Stimulated activated CD4-positive, alpha-beta T cell treated with anti-CD3 and anti-CD28 coated beads, Interleukin-2, amount 100 ng/mL, for 4 hours (primary cell): Measurements from ENCODE around the gene DNAL1.
A peak's percentile ranks its signal among the peaks of the same experiment; 100 is the strongest.

ENCODE experiments used
- DNase-seq: peaks from one replicate; pipeline ENCODE4 v3.0.0-alpha.2; 2020; ENCODE audit warnings: low read depth

Gene DNAL1

DNA sequence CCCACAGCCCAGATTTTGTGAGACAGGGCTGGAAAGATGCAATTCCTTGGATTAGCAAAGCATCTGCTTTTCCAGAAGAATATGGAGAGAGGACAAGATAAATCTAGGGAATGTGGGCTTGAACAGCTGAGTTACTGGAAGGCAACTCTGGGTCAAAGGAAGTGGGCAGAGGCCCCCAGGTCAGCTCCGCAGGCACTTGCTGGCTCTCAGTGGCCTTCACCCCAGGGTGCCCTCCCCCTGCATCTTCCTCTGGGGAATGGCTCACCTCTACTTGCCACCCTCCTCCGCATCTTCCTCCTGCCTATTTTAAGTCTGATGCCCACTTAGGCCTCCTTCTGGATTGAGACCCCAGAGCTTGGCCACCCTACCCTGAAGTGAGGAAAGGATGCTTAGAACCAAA, 79.9 kb downstream of the DNAL1 start:
- no peak for DNase-seq

GRCh38 chr14:73725116-73726024, 80.6 kb downstream of the DNAL1 start:
- DNase-seq = no peak

DNA sequence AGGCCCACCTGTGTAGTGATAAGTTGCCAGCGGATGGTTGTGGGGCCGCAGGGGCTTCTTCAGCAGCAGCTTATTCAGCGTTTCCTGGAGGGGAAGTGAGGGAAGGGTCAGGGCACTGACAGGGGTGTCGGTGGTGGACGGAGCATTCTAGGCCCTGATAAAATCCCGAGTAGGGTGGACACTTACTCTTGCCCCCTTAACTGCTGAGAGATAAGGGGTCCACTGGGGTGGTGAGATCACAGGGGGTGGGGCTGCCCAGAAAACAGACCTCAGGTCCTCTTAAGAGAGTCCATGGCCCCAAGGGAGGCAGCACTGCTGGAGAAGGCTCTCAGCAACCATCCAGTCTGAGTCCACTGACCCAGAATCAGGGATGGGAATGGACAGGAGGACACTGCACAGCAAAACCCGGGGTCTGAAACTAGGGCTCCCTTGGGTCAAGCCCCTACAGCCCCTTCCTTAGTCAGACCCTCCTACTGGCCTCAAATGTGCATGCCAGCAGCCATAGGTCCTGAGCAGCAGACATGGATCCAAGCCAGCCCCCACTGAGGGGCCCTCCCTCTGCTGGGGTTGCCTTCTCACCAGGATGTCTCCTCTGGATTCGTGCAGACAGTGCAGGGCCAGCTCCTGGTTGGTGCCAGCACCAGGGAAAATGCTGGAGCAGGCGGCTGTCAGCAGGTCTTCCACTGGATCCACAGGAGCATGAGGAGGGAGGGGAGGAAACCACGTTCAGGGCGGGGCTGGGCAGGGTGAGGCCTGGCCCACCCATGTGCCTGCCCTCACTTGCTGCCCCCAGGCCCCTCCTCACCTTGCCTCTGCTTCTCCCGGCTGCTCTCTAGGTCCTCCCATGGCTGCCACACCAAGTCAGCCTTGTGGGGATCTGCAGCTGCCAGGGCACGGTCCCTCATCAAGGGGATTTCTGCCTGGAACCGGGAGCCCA, 81.5 kb downstream of the DNAL1 start:
- no peak for DNase-seq

DNA sequence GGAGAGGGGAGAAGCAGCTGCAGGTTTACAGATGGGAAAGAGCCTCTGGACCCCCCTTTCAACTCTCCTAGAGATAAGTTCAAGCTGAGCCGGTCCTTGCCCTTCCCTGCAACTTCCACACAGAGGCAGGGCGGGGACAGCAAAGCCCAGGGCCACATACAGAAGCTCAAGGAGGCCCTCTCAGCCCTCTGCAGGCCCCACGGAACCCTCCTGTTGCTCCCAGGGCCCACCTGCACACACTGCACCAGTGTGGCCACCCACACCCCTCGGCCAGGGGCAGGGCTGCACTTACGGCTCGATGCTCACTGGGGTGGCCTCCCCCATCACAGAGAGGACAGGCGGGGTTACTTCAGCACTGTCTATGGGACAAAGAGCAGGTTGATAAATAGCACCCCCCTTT, 82.4 kb downstream of the DNAL1 start:
- DNase-seq = no peak

GRCh38 chr14:73728717-73729330, 84.0 kb downstream of the DNAL1 start:
- peak; percentile 78 for DNase-seq

GRCh38 chr14:73729556-73730265, 84.9 kb downstream of the DNAL1 start:
- DNase-seq = no peak

- DNase-seq = no peak
Observed at GRCh38 chr14:73731111-73731510, 86.3 kb downstream of the DNAL1 start.

GRCh38 chr14:73732006-73732405, 87.2 kb downstream of the DNAL1 start:
- no peak for DNase-seq

- DNase-seq = no peak
Observed at GRCh38 chr14:73736842-73737241, 92.1 kb downstream of the DNAL1 start.

DNA sequence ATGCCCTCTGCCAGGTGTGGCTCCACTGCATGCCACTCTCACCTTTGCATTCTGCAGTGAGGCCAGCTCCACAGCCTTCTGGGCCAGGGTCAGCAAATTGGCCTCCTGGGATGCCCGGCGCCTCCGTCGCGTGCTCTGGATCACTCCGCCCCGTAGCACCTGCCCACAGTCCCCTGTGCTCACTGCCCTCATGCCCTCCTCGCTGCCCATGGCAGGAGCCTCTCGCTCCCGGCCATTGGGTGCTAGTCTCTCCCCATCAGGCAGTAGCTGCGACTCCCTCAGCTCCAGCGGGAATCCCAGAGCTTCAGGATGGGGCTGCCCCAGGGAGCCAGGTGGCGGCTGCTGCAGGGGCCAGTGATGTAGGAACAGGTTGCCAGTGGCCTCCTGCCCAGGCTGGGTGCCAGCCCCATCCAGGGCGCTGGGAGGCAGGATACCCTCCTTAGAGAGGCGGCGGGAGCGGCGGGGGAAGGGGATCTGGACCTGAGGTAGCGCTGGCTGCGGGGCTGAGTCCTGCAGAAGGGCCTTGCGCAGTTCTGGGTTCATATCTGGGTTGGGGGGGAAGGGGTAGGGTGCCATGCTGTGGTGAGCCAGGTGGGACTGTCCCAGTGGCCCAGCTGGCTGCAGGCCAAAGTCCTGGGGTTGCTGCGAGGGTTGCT, 93.9 kb downstream of the DNAL1 start:
- no peak for DNase-seq

- no peak for DNase-seq
Observed at GRCh38 chr14:73739174-73739898, 94.5 kb downstream of the DNAL1 start.

- DNase-seq = no peak
Observed at GRCh38 chr14:73739899-73740617, 95.3 kb downstream of the DNAL1 start.

DNA sequence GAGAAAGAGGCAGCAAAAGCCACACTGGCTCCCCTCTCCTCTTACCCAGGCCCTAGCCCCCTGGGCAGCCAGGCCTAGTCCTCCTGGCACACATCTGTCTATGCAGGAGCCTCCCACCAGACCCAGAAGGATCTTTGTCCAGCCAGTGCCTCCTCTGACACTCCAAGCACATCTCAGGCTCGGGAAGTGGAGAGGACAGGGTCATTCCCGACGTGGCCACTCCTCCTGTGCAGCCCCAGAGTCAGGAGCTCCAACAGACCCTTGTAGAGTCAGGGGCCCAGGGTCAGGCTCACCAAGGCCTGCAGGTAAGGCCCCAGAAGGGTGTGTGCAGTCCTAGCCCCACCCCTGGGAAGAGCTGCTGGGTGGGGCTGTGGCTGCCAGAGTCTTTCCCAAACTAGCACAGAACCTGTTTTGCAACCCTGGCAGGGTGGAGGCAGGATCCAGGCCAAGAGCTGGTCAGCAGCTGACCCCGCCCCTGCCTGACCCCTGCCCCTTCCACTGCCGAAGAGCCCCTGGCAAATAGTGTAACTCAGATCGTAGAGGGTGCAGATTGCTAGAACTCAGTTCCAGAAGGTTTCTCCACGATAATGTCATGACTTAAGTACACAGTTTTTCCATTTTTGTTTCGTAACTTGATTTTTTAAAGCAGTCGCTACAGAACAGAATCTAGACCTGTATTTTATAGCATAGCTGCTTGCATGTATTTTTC, 96.0 kb downstream of the DNAL1 start:
- no peak for DNase-seq

DNA sequence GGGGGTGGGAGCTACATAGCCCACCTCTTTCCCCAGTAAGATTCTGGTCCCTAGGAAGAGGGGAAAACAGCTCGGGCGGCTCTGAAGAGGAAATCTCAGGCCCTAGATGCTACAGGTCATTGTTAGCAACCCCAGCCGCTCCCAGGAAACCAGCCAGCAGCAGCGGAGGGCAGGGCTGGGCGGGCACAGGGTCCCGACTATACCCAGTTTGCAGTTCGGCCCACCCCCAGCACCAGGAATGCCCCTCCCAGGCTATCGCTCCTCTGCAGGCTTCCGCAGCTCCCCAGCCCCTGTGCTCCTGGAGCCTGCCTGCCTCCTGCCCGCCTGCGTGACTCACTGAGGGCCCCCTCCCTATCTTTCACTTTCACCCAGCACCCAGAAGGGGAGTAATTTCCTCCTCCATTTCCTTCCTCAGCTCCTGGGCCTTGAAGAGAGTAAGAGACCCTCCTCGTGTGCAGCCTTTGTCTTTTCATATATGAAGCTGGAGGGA, 96.6 kb downstream of the DNAL1 start:
- DNase-seq = peak; percentile 63

DNA sequence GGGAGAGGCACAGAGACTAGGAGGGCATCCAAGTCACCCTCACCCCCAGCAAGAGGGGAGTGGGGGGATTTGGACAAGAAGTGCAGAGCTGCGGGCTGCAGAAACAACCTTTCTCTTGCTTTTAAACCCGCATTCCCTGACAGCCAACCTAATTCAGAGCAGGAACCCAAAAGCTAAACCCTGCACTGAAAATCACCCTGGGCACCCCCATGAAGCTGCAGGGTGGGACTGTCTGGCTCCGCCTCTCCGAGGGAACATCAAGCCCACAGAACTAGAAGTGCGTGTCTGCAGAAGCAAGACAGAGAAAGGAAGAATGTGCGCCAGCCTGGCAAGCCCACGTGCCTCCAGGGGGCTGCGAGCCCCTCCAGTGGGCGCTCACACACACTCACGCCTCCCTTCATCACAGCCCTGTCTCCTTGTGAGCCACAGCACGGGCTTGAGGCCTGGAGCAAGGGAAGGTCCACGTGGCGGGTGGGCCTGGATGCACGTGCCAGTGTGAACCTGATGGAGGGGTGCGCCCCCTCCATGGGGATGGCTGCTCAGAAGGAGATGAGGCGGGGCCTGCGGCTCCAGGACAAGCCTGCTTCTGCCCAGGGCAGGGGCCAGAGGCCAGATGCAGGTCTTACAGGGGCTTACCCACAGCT, 97.2 kb downstream of the DNAL1 start:
- DNase-seq = no peak

DNA sequence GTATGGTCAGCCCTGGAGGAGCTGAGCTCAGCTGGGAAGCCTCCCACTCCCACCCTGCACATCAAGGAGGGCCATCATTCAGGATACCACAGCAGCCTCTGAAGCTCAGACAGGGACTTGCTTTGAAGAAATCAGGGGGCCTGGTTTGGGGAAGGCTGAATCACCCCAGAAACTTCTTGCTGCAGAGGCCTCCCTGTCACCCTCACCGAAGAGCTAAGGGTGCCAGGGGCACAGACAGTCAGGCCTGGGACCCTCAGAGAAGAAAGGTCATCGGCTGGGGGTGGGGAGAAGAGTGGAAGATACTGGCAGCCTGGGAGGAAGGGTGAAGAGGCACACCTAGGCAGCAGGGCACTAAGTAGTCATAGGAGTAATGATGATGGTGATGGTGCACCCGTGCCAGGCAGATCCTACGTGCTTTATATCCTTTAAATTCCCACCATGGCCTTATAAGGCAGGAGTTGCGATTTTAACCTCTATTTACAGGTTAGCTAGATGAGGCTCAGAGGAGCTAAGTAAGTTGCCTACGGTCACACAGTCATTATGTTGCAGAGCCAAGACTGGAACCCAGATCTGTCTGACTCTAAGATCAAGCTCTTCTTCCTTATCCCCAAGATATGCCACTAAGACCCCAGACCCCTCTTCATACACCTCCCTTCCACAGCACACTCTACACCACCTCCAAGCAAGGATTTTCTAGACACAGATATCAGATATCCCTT, 97.9 kb downstream of the DNAL1 start:
- no peak for DNase-seq

GRCh38 chr14:73743431-73743931, 98.7 kb downstream of the DNAL1 start:
- DNase-seq = no peak
